WI38 (cell line): ENCODE data around the gene SAC3D1.

Source experiments
- H3K4me3 ChIP-seq: 2 replicates; pipeline ENCODE4 v1.5.1; 2011; ENCODE audit warnings: low read depth, mild to moderate bottlenecking, control low read depth, low read length
- CTCF ChIP-seq: IDR thresholded peaks from 2 replicates; pipeline ENCODE4 v1.5.1; 2012; ENCODE audit warnings: low read depth, mild to moderate bottlenecking, control low read depth, low read length

Gene SAC3D1

GRCh38 chr11:65053827-65054508, 13.0 kb downstream of the SAC3D1 start:
- no peak for TF ChIP-seq CTCF
- no peak overlapping the region for H3K4me3 ChIP-seq

GRCh38 chr11:65055538-65055937, 14.5 kb downstream of the SAC3D1 start:
- H3K4me3 ChIP-seq: no peak overlapping the region
- no peak for TF ChIP-seq CTCF

DNA sequence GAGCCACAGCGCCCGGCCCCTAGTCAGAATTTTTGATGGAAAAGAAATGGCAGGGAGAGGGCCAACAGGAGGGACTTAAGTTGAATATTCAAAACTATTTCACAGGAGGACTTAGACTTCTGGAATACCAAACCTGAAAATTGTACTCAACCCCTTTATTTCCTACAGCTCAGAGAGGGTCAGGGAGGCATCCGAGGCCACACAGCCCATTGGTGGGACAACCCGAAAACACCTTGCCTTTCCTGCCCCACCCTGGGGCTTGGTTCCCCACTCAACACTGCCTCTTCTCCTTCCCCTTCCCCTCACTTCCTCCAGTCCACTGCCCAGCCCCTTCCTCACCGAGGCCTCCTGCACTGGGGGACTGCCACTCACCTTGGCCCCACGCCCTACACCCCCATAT, 16.0 kb downstream of the SAC3D1 start:
- TF ChIP-seq CTCF: no peak
- H3K4me3 ChIP-seq: no peak overlapping the region

- TF ChIP-seq CTCF: no peak
- no peak overlapping the region for H3K4me3 ChIP-seq
These were observed 16.5 kb downstream of the SAC3D1 start for GRCh38 chr11:65057526-65057925.

- no peak overlapping the region for H3K4me3 ChIP-seq
- TF ChIP-seq CTCF: no peak
These were observed 17.0 kb downstream of the SAC3D1 start for GRCh38 chr11:65058012-65058411.

- no peak within 1 kb of the TSS for H3K4me3 ChIP-seq
- no peak for TF ChIP-seq CTCF
These were observed 17.5 kb downstream of the SAC3D1 start, which contains the start of gene NAALADL1 for GRCh38 chr11:65058419-65059054. Gene NAALADL1, minus strand, starts transcription at chr11:65058553. Its CDS starts 32 bp downstream, at chr11:65058521.

GRCh38 chr11:65059523-65059922, 18.5 kb downstream of the SAC3D1 start:
- H3K4me3 ChIP-seq: no peak overlapping the region

More at GRCh38 chr11:65059523-65059922, 18.5 kb downstream of the SAC3D1 start:
- no peak for TF ChIP-seq CTCF
